Measurements from ENCODE around the gene AKAP8L. TPM values are rescaled to one million over a fixed set of nuclear protein-coding genes. Genes with fewer than 3 reads are reported as not detected.

The AKAP8L gene
- total RNA-seq, 1 donor: 69.5 TPM

DNA sequence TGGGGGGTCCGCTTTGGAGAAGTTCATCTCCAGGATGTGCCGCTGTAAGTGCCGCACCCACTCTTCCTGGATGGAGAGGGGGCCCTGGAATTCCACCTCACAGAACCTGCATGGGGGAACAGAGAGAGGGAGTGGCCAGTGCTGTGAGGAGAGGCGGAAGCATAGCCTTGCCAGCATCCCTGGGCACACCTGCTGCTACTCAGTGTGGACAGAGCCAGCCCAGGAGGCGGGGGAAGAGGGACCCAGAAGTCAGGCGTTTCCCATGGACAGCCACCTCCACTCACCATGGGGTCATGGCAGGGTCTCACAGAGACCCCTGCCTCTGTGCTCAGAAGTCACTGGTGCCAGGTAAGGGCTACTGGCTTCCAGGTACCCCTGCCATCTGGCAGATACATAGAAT is 4.3 kb upstream of the AKAP8L start:
- Histone ChIP-seq H3K79me2 (ENCODE audit: insufficient read depth, low read length) (peaks cover 20% of the 10 kb centered on the region), H3K4me3 (ENCODE audit: insufficient read depth, low read length) (no peak overlapping the region), H3K4me2 (ENCODE audit: insufficient read depth, low read length) (no peak overlapping the region), H3K36me3 (ENCODE audit: insufficient read depth, low read length) (peaks cover 39% of the 10 kb centered on the region), H3K9me3 (ENCODE audit: low read depth, low read length) (no peaks in the 10 kb centered on the region), H3K27me3 (ENCODE audit: insufficient read depth, low read length) (no peaks in the 10 kb centered on the region), H2AFZ (ENCODE audit: low read length) (no peak overlapping the region), H3K27ac (ENCODE audit: low read depth, low read length) (no peak overlapping the region), H4K20me1 (ENCODE audit: insufficient read depth, low read length) (peaks cover 11% of the 10 kb centered on the region), H3K4me1 (ENCODE audit: insufficient read depth, low read length) (peaks cover 8% of the 10 kb centered on the region)
- DNase-seq (ENCODE audit: insufficient read length, low spot score, missing footprints): peak; percentile 52
- no peak for TF ChIP-seq CTCF (IDR thresholded peaks at IDR 0.05; ENCODE audit: extremely low read depth, low read depth, low read length)

DNA sequence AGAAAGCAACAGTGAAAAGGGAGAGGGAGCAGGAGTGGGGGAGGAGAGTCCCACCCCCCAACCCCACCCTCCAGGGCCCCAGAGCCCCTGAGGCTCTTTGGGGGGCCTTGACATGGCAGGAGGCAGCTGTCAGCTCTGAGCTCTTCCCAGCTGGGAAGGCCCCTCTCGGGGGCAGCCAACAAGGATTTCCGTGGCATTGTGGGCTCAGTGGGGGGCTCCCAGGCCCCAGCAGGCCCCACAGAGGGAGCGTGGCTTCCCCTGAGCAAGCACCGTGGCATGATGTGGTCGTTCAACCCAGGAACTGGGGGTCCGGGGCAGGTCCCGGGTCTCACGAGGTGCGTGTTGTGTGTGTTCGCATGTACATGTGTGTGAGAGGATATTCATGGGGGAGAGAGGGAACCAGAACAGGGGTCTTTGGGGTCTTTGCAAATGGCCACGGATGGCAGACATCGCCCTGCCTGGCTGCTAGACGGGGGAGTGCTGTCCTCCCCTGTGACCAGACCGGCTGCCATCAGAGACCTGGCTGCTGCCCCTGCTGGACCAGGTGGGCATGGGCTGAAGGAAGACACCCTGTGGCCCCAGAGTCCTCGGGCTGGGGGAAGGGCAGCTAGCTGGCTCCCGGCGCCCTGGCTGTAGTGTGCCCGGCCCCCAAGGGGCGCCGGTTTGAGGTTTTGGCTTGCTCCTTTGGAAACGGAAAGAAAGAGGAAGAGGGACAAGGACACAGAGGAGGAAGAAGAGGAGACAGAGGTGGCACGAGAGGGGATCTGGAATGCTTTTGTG is 3.7 kb upstream of the AKAP8L start:
- Histone ChIP-seq H3K9me3 (ENCODE audit: low read depth, low read length) (no peaks in the 10 kb centered on the region), H3K4me3 (ENCODE audit: insufficient read depth, low read length) (no peak overlapping the region), H3K79me2 (ENCODE audit: insufficient read depth, low read length) (peaks cover 20% of the 10 kb centered on the region), H3K4me2 (ENCODE audit: insufficient read depth, low read length) (no peak overlapping the region), H3K4me1 (ENCODE audit: insufficient read depth, low read length) (peaks cover 12% of the 10 kb centered on the region), H3K36me3 (ENCODE audit: insufficient read depth, low read length) (peaks cover 39% of the 10 kb centered on the region), H4K20me1 (ENCODE audit: insufficient read depth, low read length) (peaks cover 17% of the 10 kb centered on the region), H3K27me3 (ENCODE audit: insufficient read depth, low read length) (no peaks in the 10 kb centered on the region), H3K27ac (ENCODE audit: low read depth, low read length) (no peak overlapping the region), H2AFZ (ENCODE audit: low read length) (no peak overlapping the region)
- DNase-seq (ENCODE audit: insufficient read length, low spot score, missing footprints): peak; percentile 79
- TF ChIP-seq CTCF (IDR thresholded peaks at IDR 0.05; ENCODE audit: extremely low read depth, low read depth, low read length): no peak

GRCh38 chr19:15421721-15422260 is 3.0 kb upstream of the AKAP8L start:
- no peak overlapping the region for H3K27ac ChIP-seq (ENCODE audit: low read depth, low read length)

More at GRCh38 chr19:15421721-15422260, 3.0 kb upstream of the AKAP8L start:
- no peak overlapping the region for H3K4me3 ChIP-seq (ENCODE audit: insufficient read depth, low read length)
- peaks cover 19% of the 10 kb centered on the region for H3K4me1 ChIP-seq (ENCODE audit: insufficient read depth, low read length)
- H3K79me2 ChIP-seq (ENCODE audit: insufficient read depth, low read length): peaks cover 21% of the 10 kb centered on the region
- no peaks in the 10 kb centered on the region for H3K9me3 ChIP-seq (ENCODE audit: low read depth, low read length)
- no peaks in the 10 kb centered on the region for H3K27me3 ChIP-seq (ENCODE audit: insufficient read depth, low read length)
- no peak overlapping the region for H3K4me2 ChIP-seq (ENCODE audit: insufficient read depth, low read length)
- no peak for TF ChIP-seq CTCF (IDR thresholded peaks at IDR 0.05; ENCODE audit: extremely low read depth, low read depth, low read length)
- H2AFZ ChIP-seq (ENCODE audit: low read length): no peak overlapping the region
- peaks cover 24% of the 10 kb centered on the region for H4K20me1 ChIP-seq (ENCODE audit: insufficient read depth, low read length)
- H3K36me3 ChIP-seq (ENCODE audit: insufficient read depth, low read length): peaks cover 34% of the 10 kb centered on the region
- DNase-seq (ENCODE audit: insufficient read length, low spot score, missing footprints): peak; percentile 84
